Neural cell (in vitro differentiated cells): ENCODE results near the gene TMEM59L.

Experiments
- EP300 ChIP-seq: fragments of 450-650 bp; conservative IDR thresholded peaks from 2 replicates; pipeline ENCODE4 v1.6.1; 2014; ENCODE audit warnings: antibody characterized with exemption, mild to moderate bottlenecking, moderate library complexity; ENCODE audit not compliant: poor library complexity, severe bottlenecking
- EZH2 ChIP-seq: fragments of 200-600, 300-800 bp; shearing (Covaris generic), sonication (generic); IDR thresholded peaks from 2 replicates; pipeline ENCODE4 v1.6.1; 2014; ENCODE audit warnings: antibody characterized with exemption, low read length, borderline replicate concordance, mild to moderate bottlenecking; ENCODE audit not compliant: insufficient read depth, poor library complexity, severe bottlenecking
- MXI1 ChIP-seq: fragments of 450-650 bp; conservative IDR thresholded peaks from 2 replicates; pipeline ENCODE4 v1.6.1; 2014; ENCODE audit warnings: antibody characterized with exemption, mild to moderate bottlenecking; ENCODE audit not compliant: poor library complexity, severe bottlenecking
- POLR2AphosphoS5 ChIP-seq: IDR thresholded peaks from 2 replicates; pipeline ENCODE4 v1.6.1; 2012
- RAD21 ChIP-seq: fragments of 450-650 bp; conservative IDR thresholded peaks from 2 replicates; pipeline ENCODE4 v1.6.1; 2014; ENCODE audit warnings: antibody characterized with exemption, mild to moderate bottlenecking, moderate library complexity
- SMC3 ChIP-seq: fragments of 450-650 bp; conservative IDR thresholded peaks from 2 replicates; pipeline ENCODE4 v1.6.1; 2014; ENCODE audit warnings: antibody characterized with exemption, mild to moderate bottlenecking, moderate library complexity; ENCODE audit not compliant: poor library complexity
- TAF1 ChIP-seq: IDR thresholded peaks from 2 replicates; pipeline ENCODE4 v1.6.1; 2012; ENCODE audit warnings: low read depth
- TF ChIP-seq, protein P1 (sequence below): fragments of 450-650 bp; IDR thresholded peaks from 2 replicates; pipeline ENCODE4 v1.5.1; 2014; ENCODE audit warnings: antibody characterized with exemption, mild to moderate bottlenecking, moderate library complexity; ENCODE audit not compliant: poor library complexity, severe bottlenecking

DNA sequence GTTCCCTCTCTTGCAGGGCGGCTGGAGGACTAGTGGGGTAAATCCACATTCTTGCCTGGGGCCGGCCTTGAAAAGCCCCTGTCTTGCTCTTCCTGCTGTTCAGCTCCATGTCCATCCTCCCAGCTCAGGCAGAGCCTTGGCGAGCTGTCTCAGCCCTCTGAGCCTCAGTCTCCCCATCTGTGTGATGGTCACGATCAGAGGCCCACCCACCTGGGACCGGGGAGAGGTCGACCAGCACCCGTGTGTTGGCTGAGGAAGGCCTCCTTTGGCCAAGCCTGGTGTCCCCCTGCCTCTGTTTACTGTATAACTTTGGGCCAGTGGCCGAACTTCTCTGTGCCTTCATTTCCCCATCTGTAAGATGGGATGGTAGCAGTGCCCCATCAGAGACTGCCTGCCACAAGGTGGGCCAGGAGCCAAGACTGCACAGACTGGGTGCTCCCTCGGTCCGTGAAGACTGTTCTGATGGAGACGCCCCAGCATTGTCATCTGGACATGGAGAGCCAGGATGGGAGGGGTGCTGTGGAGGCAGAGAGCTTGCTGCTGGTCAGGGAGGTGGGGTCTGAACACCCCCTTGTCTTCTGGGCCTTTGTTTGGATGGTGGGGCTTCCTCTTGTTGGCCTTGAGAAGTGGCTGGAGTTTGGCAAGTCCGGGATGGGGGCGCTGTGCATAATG is 42.6 kb downstream of the TMEM59L start:
- TF ChIP-seq, protein P1, sequence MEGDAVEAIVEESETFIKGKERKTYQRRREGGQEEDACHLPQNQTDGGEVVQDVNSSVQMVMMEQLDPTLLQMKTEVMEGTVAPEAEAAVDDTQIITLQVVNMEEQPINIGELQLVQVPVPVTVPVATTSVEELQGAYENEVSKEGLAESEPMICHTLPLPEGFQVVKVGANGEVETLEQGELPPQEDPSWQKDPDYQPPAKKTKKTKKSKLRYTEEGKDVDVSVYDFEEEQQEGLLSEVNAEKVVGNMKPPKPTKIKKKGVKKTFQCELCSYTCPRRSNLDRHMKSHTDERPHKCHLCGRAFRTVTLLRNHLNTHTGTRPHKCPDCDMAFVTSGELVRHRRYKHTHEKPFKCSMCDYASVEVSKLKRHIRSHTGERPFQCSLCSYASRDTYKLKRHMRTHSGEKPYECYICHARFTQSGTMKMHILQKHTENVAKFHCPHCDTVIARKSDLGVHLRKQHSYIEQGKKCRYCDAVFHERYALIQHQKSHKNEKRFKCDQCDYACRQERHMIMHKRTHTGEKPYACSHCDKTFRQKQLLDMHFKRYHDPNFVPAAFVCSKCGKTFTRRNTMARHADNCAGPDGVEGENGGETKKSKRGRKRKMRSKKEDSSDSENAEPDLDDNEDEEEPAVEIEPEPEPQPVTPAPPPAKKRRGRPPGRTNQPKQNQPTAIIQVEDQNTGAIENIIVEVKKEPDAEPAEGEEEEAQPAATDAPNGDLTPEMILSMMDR, result no peak
- TF ChIP-seq TAF1 (no peak), EP300 (no peak), EZH2 (no peak), MXI1 (no peak), POLR2AphosphoS5 (no peak), RAD21 (no peak), SMC3 (no peak)
